Right atrium auricular region (tissue), 2 donors: Measurements from ENCODE around the gene HDAC9. TPM values are rescaled to one million over a fixed set of nuclear protein-coding genes. Genes with fewer than 3 reads are reported as not detected.

Source experiments
- DNase-seq: peaks from one replicate; pipeline ENCODE4 v3.0.0-alpha.2; 2019; ENCODE audit warnings: low spot score
- H3K27ac ChIP-seq, 2 donors: fragments of 200-600 bp; sonication (generic); 1 replicate in 1 of 2; 2 replicates in 1 of 2; pipeline ENCODE4 v1.5.1; 2016 to 2019
- H3K27me3 ChIP-seq, 2 donors: fragments of 200-600 bp; sonication (generic); one replicate each; pipeline versions ENCODE4 v1.5.1 to v1.6.0; 2017 to 2019
- H3K36me3 ChIP-seq: fragments of 200-600 bp; sonication (generic); one replicate; pipeline ENCODE4 v1.5.1; 2016
- H3K4me1 ChIP-seq, 2 donors: fragments of 200-600 bp; sonication (generic); one replicate each; pipeline versions ENCODE4 v1.5.1 to v1.6.0; 2017 to 2019
- H3K4me3 ChIP-seq, 2 donors: fragments of 200-600 bp; sonication (generic); 1 replicate in 1 of 2; 2 replicates in 1 of 2; pipeline ENCODE4 v1.5.1; 2017 to 2019; ENCODE audit warnings: mild to moderate bottlenecking in 1 of 2, moderate library complexity in 1 of 2
- H3K9me3 ChIP-seq, 2 donors: fragments of 200-600 bp; sonication (generic); one replicate each; pipeline ENCODE4 v1.5.1; 2019
- total RNA-seq, 2 donors: library from RNA; depleted of rRNA; stranded (reverse); fragments of >200 nt; gene quantifications; one replicate each; pipeline ENCODE4 v1.1.0, GENCODE V29; 2016
- TF ChIP-seq, protein P1 (sequence below), 2 donors: fragments of 200-600 bp; sonication (generic); IDR thresholded peaks; one replicate each; pipeline ENCODE4 v1.5.1; 2019; ENCODE audit warnings: antibody characterized with exemption in 2 of 2

HDAC9 gene
- total RNA-seq, 2 donors from 2014 or later, result 16.6 to 28.0 TPM

DNA sequence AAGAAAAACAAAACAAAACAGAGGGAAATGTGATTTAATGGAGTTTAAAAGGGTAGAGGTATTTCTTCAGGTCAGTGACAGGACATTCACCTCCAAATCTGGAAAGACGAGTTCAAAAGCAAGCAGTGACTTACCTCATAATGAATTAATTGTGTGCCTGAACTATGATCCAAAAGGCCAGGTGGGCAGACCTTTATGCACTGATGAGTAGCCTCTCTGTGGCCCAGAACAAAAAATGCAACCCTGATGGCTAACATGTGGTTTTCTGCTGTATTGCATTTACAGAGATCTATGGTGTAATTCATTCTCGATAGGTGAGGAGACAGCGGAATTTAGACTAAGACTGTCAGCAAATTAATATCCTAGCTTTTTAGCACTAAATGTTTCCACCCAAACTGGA, 142.0 kb downstream of the HDAC9 start:
- Histone ChIP-seq H3K36me3 (no peaks in the 10 kb centered on the region), H3K4me1 (peaks cover 0 to 20% of the 10 kb centered on the region in 2 donors), H3K4me3 (no peak overlapping the region), H3K9me3 (no peaks in the 10 kb centered on the region), H3K27ac (no peak overlapping the region), H3K27me3 (no peaks in the 10 kb centered on the region)
- DNase-seq, result no peak
- TF ChIP-seq, protein P1, sequence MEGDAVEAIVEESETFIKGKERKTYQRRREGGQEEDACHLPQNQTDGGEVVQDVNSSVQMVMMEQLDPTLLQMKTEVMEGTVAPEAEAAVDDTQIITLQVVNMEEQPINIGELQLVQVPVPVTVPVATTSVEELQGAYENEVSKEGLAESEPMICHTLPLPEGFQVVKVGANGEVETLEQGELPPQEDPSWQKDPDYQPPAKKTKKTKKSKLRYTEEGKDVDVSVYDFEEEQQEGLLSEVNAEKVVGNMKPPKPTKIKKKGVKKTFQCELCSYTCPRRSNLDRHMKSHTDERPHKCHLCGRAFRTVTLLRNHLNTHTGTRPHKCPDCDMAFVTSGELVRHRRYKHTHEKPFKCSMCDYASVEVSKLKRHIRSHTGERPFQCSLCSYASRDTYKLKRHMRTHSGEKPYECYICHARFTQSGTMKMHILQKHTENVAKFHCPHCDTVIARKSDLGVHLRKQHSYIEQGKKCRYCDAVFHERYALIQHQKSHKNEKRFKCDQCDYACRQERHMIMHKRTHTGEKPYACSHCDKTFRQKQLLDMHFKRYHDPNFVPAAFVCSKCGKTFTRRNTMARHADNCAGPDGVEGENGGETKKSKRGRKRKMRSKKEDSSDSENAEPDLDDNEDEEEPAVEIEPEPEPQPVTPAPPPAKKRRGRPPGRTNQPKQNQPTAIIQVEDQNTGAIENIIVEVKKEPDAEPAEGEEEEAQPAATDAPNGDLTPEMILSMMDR (IDR thresholded peaks at IDR 0.05), result no peak

DNA sequence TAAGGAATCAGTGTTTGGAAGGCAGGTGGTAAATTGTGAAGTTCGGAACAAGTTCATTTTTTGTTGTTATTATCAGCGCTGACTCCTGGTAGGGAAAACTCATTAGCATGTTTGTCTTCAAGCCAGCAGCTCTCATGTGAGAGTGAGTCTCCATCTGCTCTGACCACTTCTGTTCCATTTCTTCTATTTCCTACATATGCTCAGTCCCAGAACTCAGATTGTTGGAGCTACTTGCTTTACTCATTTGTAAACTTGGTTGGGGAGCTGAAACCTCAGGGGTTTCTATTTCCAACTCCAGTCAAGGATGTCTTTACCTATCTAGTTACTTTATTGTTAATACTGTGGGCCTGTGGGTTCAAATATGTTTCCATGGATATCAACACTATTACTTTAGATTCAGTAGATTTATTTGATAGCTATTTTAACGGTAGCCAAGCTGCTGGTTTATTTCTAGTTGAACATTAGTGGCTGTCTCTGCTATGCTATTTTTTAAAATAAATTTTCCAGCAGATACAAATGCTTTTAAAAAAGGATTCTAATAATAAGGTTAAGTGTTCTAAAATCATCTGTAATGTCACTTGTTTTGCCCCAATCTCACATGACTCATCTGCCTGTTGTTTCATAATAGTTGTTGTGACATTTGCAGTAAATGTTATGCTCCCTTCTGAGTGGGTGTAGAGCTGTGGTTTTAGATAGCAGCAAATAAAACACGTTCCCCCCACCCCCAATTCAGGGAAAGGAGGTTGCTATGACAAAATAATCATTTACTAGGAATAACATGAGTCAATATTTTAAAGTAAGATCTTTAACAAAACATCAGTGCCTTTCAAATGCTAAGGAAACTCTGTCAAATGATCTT, 143.3 kb downstream of the HDAC9 start:
- no peaks in the 10 kb centered on the region for H3K27me3 ChIP-seq
- H3K36me3 ChIP-seq, result no peaks in the 10 kb centered on the region
- peak overlapping the region in 1 of 2 donors; percentile 26 for H3K27ac ChIP-seq
- H3K9me3 ChIP-seq, result no peaks in the 10 kb centered on the region
- TF ChIP-seq, protein P1 (IDR thresholded peaks at IDR 0.05), result no peak
- H3K4me3 ChIP-seq, result no peak overlapping the region
- DNase-seq, result no peak
- H3K4me1 ChIP-seq, result peaks cover 0 to 20% of the 10 kb centered on the region in 2 donors

DNA sequence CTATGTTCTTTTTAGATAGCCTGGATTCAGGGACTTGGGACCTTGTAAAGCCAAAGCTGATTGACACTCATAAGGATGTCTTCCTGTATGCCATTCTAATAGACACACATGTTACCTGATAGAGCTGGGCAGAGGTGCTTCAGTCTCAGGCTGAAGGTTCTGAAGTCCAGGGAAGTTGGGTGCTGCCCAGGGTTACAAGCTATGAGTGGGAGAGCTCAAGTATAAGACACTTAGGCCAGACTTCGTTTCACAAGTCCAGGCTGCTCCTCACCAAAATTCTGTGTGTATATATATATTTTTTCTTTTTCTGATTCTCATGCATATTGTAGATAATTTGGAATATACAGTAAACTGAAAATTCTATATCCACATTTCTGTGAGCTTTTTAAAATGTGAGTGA, 144.2 kb downstream of the HDAC9 start:
- H3K9me3 ChIP-seq, result no peaks in the 10 kb centered on the region
- TF ChIP-seq, protein P1 (IDR thresholded peaks at IDR 0.05), result no peak
- H3K27me3 ChIP-seq, result no peaks in the 10 kb centered on the region
- no peaks in the 10 kb centered on the region for H3K36me3 ChIP-seq
- no peak for DNase-seq
- no peak overlapping the region for H3K4me3 ChIP-seq
- no peak overlapping the region for H3K27ac ChIP-seq
- H3K4me1 ChIP-seq, result peaks cover 0 to 20% of the 10 kb centered on the region in 2 donors

DNA sequence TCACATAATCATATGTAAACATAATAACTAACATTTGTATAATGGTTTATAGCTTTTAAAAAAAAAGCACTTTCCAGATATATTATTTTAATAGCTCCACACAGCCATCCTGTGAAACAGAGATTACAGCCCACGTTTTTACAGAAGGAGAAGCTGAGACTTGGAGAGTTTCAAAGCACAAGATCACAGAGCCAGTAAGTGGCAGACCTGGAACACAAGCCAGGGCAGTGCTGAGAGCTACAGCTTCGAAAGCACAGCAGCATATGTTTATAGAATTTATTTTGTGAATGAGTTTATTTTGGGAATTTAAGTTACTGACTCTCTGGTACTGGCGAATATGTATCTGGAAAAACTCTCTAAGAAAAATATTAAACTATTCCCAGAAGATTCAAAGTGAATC, 149.4 kb downstream of the HDAC9 start:
- H3K36me3 ChIP-seq, result no peaks in the 10 kb centered on the region
- no peaks in the 10 kb centered on the region for H3K4me1 ChIP-seq
- H3K9me3 ChIP-seq, result no peaks in the 10 kb centered on the region
- no peak overlapping the region for H3K27ac ChIP-seq
- H3K4me3 ChIP-seq, result no peak overlapping the region
- H3K27me3 ChIP-seq, result no peaks in the 10 kb centered on the region
- DNase-seq, result no peak
- TF ChIP-seq, protein P1 (IDR thresholded peaks at IDR 0.05), result no peak

DNA sequence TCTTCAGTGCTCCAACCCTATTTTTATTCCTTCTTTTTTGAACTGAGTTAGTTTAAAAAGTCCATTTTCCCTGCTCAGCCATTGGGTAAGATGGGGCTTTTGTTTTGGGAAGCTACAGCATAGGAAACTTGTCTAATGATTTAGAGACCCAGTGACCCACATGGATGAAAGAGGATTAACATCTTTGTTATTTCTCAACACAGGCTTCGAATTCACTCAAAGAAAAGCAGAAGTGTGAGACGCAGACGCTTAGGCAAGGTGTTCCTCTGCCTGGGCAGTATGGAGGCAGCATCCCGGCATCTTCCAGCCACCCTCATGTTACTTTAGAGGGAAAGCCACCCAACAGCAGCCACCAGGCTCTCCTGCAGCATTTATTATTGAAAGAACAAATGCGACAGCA, 152.0 kb downstream of the HDAC9 start:
- Histone ChIP-seq H3K9me3 (no peaks in the 10 kb centered on the region), H3K4me3 (no peak overlapping the region), H3K27ac (no peak overlapping the region), H3K27me3 (no peaks in the 10 kb centered on the region), H3K36me3 (no peaks in the 10 kb centered on the region), H3K4me1 (no peaks in the 10 kb centered on the region)
- TF ChIP-seq, protein P1 (IDR thresholded peaks at IDR 0.05), result no peak
- no peak for DNase-seq
